Upper lobe of left lung (tissue), 6 donors: ENCODE data around the gene GALNS. TPM values are rescaled to one million over a fixed set of nuclear protein-coding genes. Genes with fewer than 3 reads are reported as not detected.

ENCODE experiments used
- ATAC-seq, 2 donors: fragments of 200-7000 bp; cut with Tn5 transposase; one replicate each; pipeline ENCODE4 v1.9.1; 2022; ENCODE audit warnings: mild to moderate bottlenecking in 2 of 2, moderate library complexity in 2 of 2; ENCODE audit not compliant: low FRiP score in 2 of 2
- DNase-seq, 2 donors: peaks; one replicate each; pipeline ENCODE4 v3.0.0-alpha.2; 2019 to 2020
- H3K27ac ChIP-seq, 4 donors: fragments of 200-600 bp; sonication (generic); one replicate each; pipeline ENCODE4 v1.5.1; 2016 to 2019
- H3K27me3 ChIP-seq, 4 donors: fragments of 200-600 bp; sonication (generic); one replicate each; pipeline ENCODE4 v1.5.1; 2017 to 2019
- H3K36me3 ChIP-seq, 4 donors: fragments of 200-600 bp; sonication (generic); one replicate each; pipeline ENCODE4 v1.5.1; 2016 to 2019
- H3K4me1 ChIP-seq, 4 donors: fragments of 200-600 bp; sonication (generic); one replicate each; pipeline ENCODE4 v1.5.1; 2018 to 2019
- H3K4me3 ChIP-seq, 4 donors: fragments of 200-600 bp; sonication (generic); one replicate each; pipeline ENCODE4 v1.5.1; 2017 to 2019; ENCODE audit warnings: mild to moderate bottlenecking in 2 of 4, moderate library complexity in 1 of 4
- H3K9me3 ChIP-seq, 4 donors: fragments of 200-600 bp; sonication (generic); one replicate each; pipeline ENCODE4 v1.5.1; 2018 to 2019
- CTCF ChIP-seq, 6 experiments: fragments of 450-650 bp in 4 of 6; fragments of 200-600 bp in 2 of 6; sonication (generic) in 2 of 6; IDR thresholded peaks; one replicate each; pipeline ENCODE4 v1.5.1; 2016 to 2019; ENCODE audit warnings: antibody characterized with exemption in 6 of 6
- EP300 ChIP-seq, 4 donors: sonication (generic); formaldehyde crosslinking; IDR thresholded peaks; one replicate each; pipeline ENCODE4 v1.5.1; 2017; ENCODE audit warnings: antibody characterized with exemption in 4 of 4, control low read depth in 2 of 4
- POLR2A ChIP-seq, 4 donors: fragments of 450-650 bp; IDR thresholded peaks; one replicate each; pipeline ENCODE4 v1.5.1; 2016 to 2017; ENCODE audit warnings: antibody characterized with exemption in 4 of 4, mild to moderate bottlenecking in 2 of 4
- POLR2AphosphoS5 ChIP-seq, 2 donors: sonication (generic); formaldehyde crosslinking; IDR thresholded peaks; one replicate each; pipeline ENCODE4 v1.5.1; 2017; ENCODE audit warnings: antibody characterized with exemption in 2 of 2
- WGBS, 2 donors: methylation state at CpG; one replicate each; pipeline ENCODE4 v1.1.5; 2017 to 2018; 5-methylcytosine and 5-hydroxymethylcytosine counted together
- total RNA-seq, 6 donors: library from RNA; depleted of rRNA in 4 of 6; stranded (reverse); fragments of >200 nt in 4 of 6; gene quantifications; one replicate each; pipeline versions ENCODE4 v1.1.0 to v1.2.1, GENCODE V29; 2016 to 2021
- donor health status: DM: no; HTN: no; CAD: no; lungs with moderate emphysema.
- donor health status: DM: no; HTN: yes; CAD: no; lungs with severe emphysema.

The GALNS gene
- total RNA-seq, 6 donors from 2014 or later = 24.8 to 140 (median 45.6) TPM

GRCh38 chr16:88799569-88800276 is 57.0 kb downstream of the GALNS start:
- peaks cover 11 to 33% (median 16%) of the 10 kb centered on the region in 4 donors for H3K4me1 ChIP-seq
- H3K36me3 ChIP-seq = no peaks in the 10 kb centered on the region
- H3K27ac ChIP-seq = no peak overlapping the region
- TF ChIP-seq EP300 (IDR thresholded peaks at IDR 0.05) = no peak
- no peak for TF ChIP-seq POLR2AphosphoS5 (IDR thresholded peaks at IDR 0.05)
- no peak for TF ChIP-seq POLR2A (IDR thresholded peaks at IDR 0.05)
- no peak for TF ChIP-seq CTCF (IDR thresholded peaks at IDR 0.05)
- H3K4me3 ChIP-seq = no peak overlapping the region
- H3K27me3 ChIP-seq = no peaks in the 10 kb centered on the region
- no peak for ATAC-seq
- no peaks in the 10 kb centered on the region for H3K9me3 ChIP-seq
- no peak for DNase-seq
- WGBS, 2 donors = 52 to 81% methylated on average over 14 to 17 of the region's 17 CpGs

GRCh38 chr16:88798772-88799455 is 57.8 kb downstream of the GALNS start:
- Histone ChIP-seq H3K27ac (no peak overlapping the region), H3K9me3 (no peaks in the 10 kb centered on the region), H3K4me3 (no peak overlapping the region), H3K4me1 (peaks cover 3 to 28% (median 8%) of the 10 kb centered on the region in 4 donors), H3K27me3 (no peaks in the 10 kb centered on the region), H3K36me3 (no peaks in the 10 kb centered on the region)
- ATAC-seq (no peak), DNase-seq (no peak)
- TF ChIP-seq POLR2A (IDR thresholded peaks at IDR 0.05) = no peak
- no peak for TF ChIP-seq CTCF (IDR thresholded peaks at IDR 0.05)
- TF ChIP-seq POLR2AphosphoS5 (IDR thresholded peaks at IDR 0.05) = no peak
- TF ChIP-seq EP300 (IDR thresholded peaks at IDR 0.05) = no peak

- Histone ChIP-seq H3K27ac (no peak overlapping the region), H3K4me3 (no peak overlapping the region), H3K9me3 (no peaks in the 10 kb centered on the region), H3K27me3 (no peaks in the 10 kb centered on the region), H3K36me3 (no peaks in the 10 kb centered on the region), H3K4me1 (peaks cover 0 to 31% (median 8%) of the 10 kb centered on the region in 4 donors)
- 89 to 91% methylated on average over 4 of the region's 4 CpGs for WGBS, 2 donors
- DNase-seq (no peak), ATAC-seq (no peak)
- TF ChIP-seq EP300 (IDR thresholded peaks at IDR 0.05) = no peak
- TF ChIP-seq POLR2AphosphoS5 (IDR thresholded peaks at IDR 0.05) = no peak
- TF ChIP-seq CTCF (IDR thresholded peaks at IDR 0.05) = no peak
- TF ChIP-seq POLR2A (IDR thresholded peaks at IDR 0.05) = no peak
These were observed 58.7 kb downstream of the GALNS start for GRCh38 chr16:88798073-88798472.

- ATAC-seq (no peak), DNase-seq (no peak)
- Histone ChIP-seq H3K9me3 (no peaks in the 10 kb centered on the region), H3K36me3 (no peaks in the 10 kb centered on the region), H3K27me3 (no peaks in the 10 kb centered on the region), H3K4me1 (peaks cover 0 to 30% (median 4%) of the 10 kb centered on the region in 4 donors), H3K4me3 (no peak overlapping the region), H3K27ac (no peak overlapping the region)
- WGBS, 2 donors = 74% methylated on average over 3 of the region's 4 CpGs; no CpG with 5 or more reads in 1 of the 2 donors
- TF ChIP-seq POLR2A (IDR thresholded peaks at IDR 0.05) = no peak
- TF ChIP-seq CTCF (IDR thresholded peaks at IDR 0.05) = no peak
- TF ChIP-seq EP300 (IDR thresholded peaks at IDR 0.05) = no peak
- no peak for TF ChIP-seq POLR2AphosphoS5 (IDR thresholded peaks at IDR 0.05)
These were observed 60.5 kb downstream of the GALNS start for GRCh38 chr16:88796278-88796677.
